CD4-positive, alpha-beta T cell (primary cell): ENCODE results near the gene EXOC5. TPM values are rescaled to one million over a fixed set of nuclear protein-coding genes. Genes with fewer than 3 reads are reported as not detected.
"Not testable (repeated sequence)": the region's sequence is repeated elsewhere in the genome, so short reads cannot be mapped to it uniquely, and the experiment has no call there.

Experiments used
- ATAC-seq: fragments of 200-7000 bp; cut with Tn5 transposase; one replicate; pipeline ENCODE4 v1.10.0; 2022; ENCODE audit warnings: mild to moderate bottlenecking; ENCODE audit not compliant: poor library complexity
- CTCF ChIA-PET: fragments of 350-600 bp; sonication (Branson Sonifier 250); formaldehyde crosslinking; loops from one replicate; lab custom pipeline; 2021; ENCODE audit warnings: antibody characterized with exemption, inconsistent platforms; lab: Charles Lee
- POLR2A ChIA-PET: fragments of 350-600 bp; sonication (Branson Sonifier 250); formaldehyde crosslinking; loops from one replicate; lab custom pipeline; 2021; ENCODE audit warnings: antibody characterized with exemption, inconsistent platforms; lab: Charles Lee
- DNase-seq, 14 experiments: peaks; one replicate each; pipeline ENCODE4 v3.0.0-alpha.2; 2013 to 2020; ENCODE audit warnings: mixed read lengths in 2 of 14
- H3K27ac ChIP-seq, 2 donors: one replicate each; pipeline versions ENCODE4 v1.5.1 to v1.7.0; 2013; ENCODE audit warnings: low read length in 2 of 2, low read depth in 1 of 2, mild to moderate bottlenecking in 1 of 2
- H3K27me3 ChIP-seq, 2 experiments: 1 replicate in 1 of 2; 2 replicates in 1 of 2; pipeline versions ENCODE4 v1.6.1 to v1.7.0; 2013; ENCODE audit warnings: low read length in 2 of 2, control low read depth in 1 of 2, mild to moderate bottlenecking in 1 of 2, moderate library complexity in 1 of 2; ENCODE audit not compliant: insufficient read depth in 2 of 2, control insufficient read depth in 1 of 2
- H3K36me3 ChIP-seq: one replicate; pipeline ENCODE4 v1.6.1; 2013; ENCODE audit warnings: low read length, control low read depth; ENCODE audit not compliant: insufficient read depth
- H3K4me1 ChIP-seq: one replicate; pipeline ENCODE4 v1.6.1; 2013; ENCODE audit warnings: low read length, control low read depth; ENCODE audit not compliant: insufficient read depth
- H3K4me3 ChIP-seq: one replicate; pipeline ENCODE4 v1.5.1; 2013; ENCODE audit warnings: mild to moderate bottlenecking, low read length, moderate library complexity
- H3K9me3 ChIP-seq, 2 experiments: 1 replicate in 1 of 2; 2 replicates in 1 of 2; pipeline versions ENCODE4 v1.6.1 to v1.7.0; 2013; ENCODE audit warnings: low read length in 2 of 2, mild to moderate bottlenecking in 2 of 2, control low read depth in 1 of 2, moderate library complexity in 1 of 2; ENCODE audit not compliant: control insufficient read depth in 1 of 2, insufficient read depth in 1 of 2
- H3K27ac Mint-ChIP-seq: one replicate; pipeline ENCODE4 v1.8.0; 2020; ENCODE audit warnings: mixed read lengths
- H3K27me3 Mint-ChIP-seq: one replicate; pipeline ENCODE4 v1.8.0; 2021; ENCODE audit warnings: mixed read lengths
- H3K36me3 Mint-ChIP-seq: one replicate; pipeline ENCODE4 v1.8.0; 2021; ENCODE audit warnings: low read depth, mixed read lengths
- H3K4me1 Mint-ChIP-seq: one replicate; pipeline ENCODE4 v1.8.0; 2021; ENCODE audit warnings: low read depth, mixed read lengths
- H3K4me3 Mint-ChIP-seq: one replicate; pipeline ENCODE4 v1.8.0; 2020; ENCODE audit warnings: mild to moderate bottlenecking, mixed read lengths
- H3K9me3 Mint-ChIP-seq: one replicate; pipeline ENCODE4 v1.8.0; 2020; ENCODE audit warnings: mixed read lengths
- intact Hi-C, 2 experiments: fragments of 100-400 bp; cut with DNase I in 1 of 2; cut with micrococcal nuclease in 1 of 2; formaldehyde crosslinking; loops; one replicate each; pipeline versions ENCODE4 v1.15.1 to v1.9.0; 2023 to 2025; cut with DNase I, micrococcal nuclease
- total RNA-seq, 174 experiments: library from RNA in 2 of 174; stranded (reverse) in 2 of 174; gene quantifications; one replicate each; pipeline ENCODE4 v1.2.3 and lab custom pipeline; 2021 to 2026
- TF ChIP-seq, protein P1 (sequence below): fragments of 200-600 bp; IDR thresholded peaks from one replicate; pipeline ENCODE4 v1.8.0; 2022; ENCODE audit warnings: antibody characterized with exemption, mild to moderate bottlenecking

Gene EXOC5
- total RNA-seq, 2 experiments from 2014 or later: 17.1 to 18.1 TPM

DNA sequence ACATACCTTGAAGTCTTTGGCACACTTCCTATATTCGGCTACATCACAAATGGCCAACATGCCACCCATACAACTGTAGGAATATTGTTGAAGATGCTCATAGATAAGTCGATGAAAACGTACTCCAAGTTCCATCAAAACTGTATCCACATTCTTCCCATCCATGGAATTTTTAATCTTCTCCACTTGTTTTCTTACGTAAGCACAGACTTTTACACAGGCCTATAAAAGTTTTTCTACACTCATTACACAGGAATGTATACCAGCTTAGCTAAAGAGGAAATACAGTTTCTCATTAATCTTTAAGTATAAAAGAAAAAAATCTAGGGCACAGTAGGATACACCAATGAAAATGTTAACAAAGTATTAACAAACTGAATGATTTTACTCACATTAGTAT is 59.1 kb downstream of the EXOC5 start:
- CTCF ChIA-PET: no interaction called here
- peaks cover 60% of the 10 kb centered on the region for H3K36me3 Mint-ChIP-seq
- Histone ChIP-seq H3K27ac (no peak overlapping the region), H3K9me3 (no peaks in the 10 kb centered on the region), H3K27me3 (no peaks in the 10 kb centered on the region), H3K36me3 (peaks cover 32% of the 10 kb centered on the region), H3K4me1 (no peaks in the 10 kb centered on the region), H3K4me3 (no peak overlapping the region)
- no peak for DNase-seq
- no peaks in the 10 kb centered on the region for H3K27me3 Mint-ChIP-seq
- H3K9me3 Mint-ChIP-seq: no peaks in the 10 kb centered on the region
- TF ChIP-seq, protein P1, sequence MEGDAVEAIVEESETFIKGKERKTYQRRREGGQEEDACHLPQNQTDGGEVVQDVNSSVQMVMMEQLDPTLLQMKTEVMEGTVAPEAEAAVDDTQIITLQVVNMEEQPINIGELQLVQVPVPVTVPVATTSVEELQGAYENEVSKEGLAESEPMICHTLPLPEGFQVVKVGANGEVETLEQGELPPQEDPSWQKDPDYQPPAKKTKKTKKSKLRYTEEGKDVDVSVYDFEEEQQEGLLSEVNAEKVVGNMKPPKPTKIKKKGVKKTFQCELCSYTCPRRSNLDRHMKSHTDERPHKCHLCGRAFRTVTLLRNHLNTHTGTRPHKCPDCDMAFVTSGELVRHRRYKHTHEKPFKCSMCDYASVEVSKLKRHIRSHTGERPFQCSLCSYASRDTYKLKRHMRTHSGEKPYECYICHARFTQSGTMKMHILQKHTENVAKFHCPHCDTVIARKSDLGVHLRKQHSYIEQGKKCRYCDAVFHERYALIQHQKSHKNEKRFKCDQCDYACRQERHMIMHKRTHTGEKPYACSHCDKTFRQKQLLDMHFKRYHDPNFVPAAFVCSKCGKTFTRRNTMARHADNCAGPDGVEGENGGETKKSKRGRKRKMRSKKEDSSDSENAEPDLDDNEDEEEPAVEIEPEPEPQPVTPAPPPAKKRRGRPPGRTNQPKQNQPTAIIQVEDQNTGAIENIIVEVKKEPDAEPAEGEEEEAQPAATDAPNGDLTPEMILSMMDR: no peak
- no peak overlapping the region for H3K27ac Mint-ChIP-seq
- peaks cover 5% of the 10 kb centered on the region for H3K4me1 Mint-ChIP-seq
- no peak overlapping the region for H3K4me3 Mint-ChIP-seq
- POLR2A ChIA-PET: no interaction called here
- no peak for ATAC-seq
- intact Hi-C loops: loop anchor here (5.0 to 10.0 kb wide), 2 partner anchors 83 to 105 kb away; no protein-coding TSS in a partner anchor

DNA sequence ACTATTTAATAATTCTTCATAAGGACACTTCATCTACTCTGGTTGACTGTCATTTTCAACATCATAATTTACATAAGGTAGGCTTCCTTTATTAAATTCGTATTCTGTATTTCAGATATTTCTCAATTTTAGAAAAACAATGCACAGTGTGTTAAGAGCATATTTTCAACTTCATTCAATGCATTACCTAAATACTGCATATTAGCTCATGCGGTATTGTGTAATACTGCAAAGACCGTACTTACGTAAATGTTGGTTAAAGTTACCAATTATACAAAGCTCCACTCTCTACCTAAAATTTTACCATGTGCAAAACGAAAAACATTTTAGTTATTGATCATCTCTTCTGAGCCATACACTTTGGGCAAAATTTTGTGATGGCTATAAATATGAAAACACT is 62.8 kb downstream of the EXOC5 start:
- intact Hi-C loops: loop anchor here (5.0 to 10.0 kb wide), 2 partner anchors 86 to 109 kb away; no protein-coding TSS in a partner anchor
- H3K4me3 ChIP-seq: no peak overlapping the region
- no peaks in the 10 kb centered on the region for H3K9me3 ChIP-seq
- Mint-ChIP-seq H3K27me3 (no peaks in the 10 kb centered on the region), H3K9me3 (no peaks in the 10 kb centered on the region), H3K27ac (no peak overlapping the region), H3K4me1 (no peaks in the 10 kb centered on the region), H3K36me3 (peaks cover 30% of the 10 kb centered on the region), H3K4me3 (no peak overlapping the region)
- DNase-seq (no peak), ATAC-seq (no peak)
- peaks cover 8% of the 10 kb centered on the region for H3K36me3 ChIP-seq
- no peaks in the 10 kb centered on the region for H3K4me1 ChIP-seq
- TF ChIP-seq, protein P1: no peak
- H3K27ac ChIP-seq: no peak overlapping the region
- H3K27me3 ChIP-seq: no peaks in the 10 kb centered on the region
- ChIA-PET POLR2A (no interaction called here), CTCF (no interaction called here)

DNA sequence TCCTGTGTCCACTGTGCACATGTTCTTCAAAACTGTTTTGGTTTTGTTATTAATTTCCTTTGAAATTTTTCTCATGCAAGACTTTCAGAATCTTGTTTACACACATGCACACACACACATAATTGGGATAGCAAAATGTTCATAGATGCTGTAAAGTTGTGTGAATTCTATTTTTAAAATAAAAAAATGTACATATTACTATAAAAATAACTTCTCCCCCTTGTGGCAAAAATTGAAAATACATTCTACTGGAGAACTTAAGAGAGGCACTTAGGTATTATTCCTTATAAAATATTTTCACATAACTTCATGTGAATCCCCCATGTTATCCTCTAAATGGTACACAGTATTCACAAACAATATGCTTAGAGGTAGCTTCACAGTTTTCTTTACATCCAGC is 66.0 kb downstream of the EXOC5 start:
- H3K4me3 ChIP-seq, H3K36me3 ChIP-seq, ATAC-seq, H3K36me3 Mint-ChIP-seq, H3K4me1 Mint-ChIP-seq, POLR2A ChIA-PET, H3K27ac ChIP-seq, H3K27me3 ChIP-seq, H3K27ac Mint-ChIP-seq, H3K4me1 ChIP-seq, H3K27me3 Mint-ChIP-seq, H3K9me3 ChIP-seq, H3K4me3 Mint-ChIP-seq, H3K9me3 Mint-ChIP-seq, CTCF ChIA-PET: not testable (repeated sequence)
- intact Hi-C loops: loop anchor here (5.0 to 10.0 kb wide), 3 partner anchors 112 to 710 kb away; no protein-coding TSS in a partner anchor
- peak in 1 of 14 experiments; percentile 6 for DNase-seq
- TF ChIP-seq, protein P1: peak; percentile 58
